AG04449 (cell line): Measurements from ENCODE around the gene PTPN4.

ENCODE experiments used
- CTCF ChIA-PET: fragments of 350-600 bp; formaldehyde crosslinking; extraction: SDS; loops from one replicate; lab custom pipeline; 2021; ENCODE audit warnings: antibody characterized with exemption; lab: Yijun Ruan, JAX
- POLR2A ChIA-PET: fragments of 400-600, 350-600 bp; formaldehyde crosslinking; extraction: SDS; loops from one replicate; lab custom pipeline; 2020; ENCODE audit warnings: antibody characterized with exemption, inconsistent platforms; lab: Yijun Ruan, JAX
- DNase-seq: peaks from one replicate; pipeline ENCODE4 v3.0.0-alpha.2; 2010; ENCODE audit warnings: low read depth, low spot score
- H3K4me3 ChIP-seq: 2 replicates; pipeline ENCODE4 v1.5.1; 2011; ENCODE audit warnings: low read depth, mild to moderate bottlenecking, control low read depth, low read length
- TF ChIP-seq, protein P1 (sequence below): IDR thresholded peaks from one replicate; pipeline ENCODE4 v1.5.1; 2011; ENCODE audit warnings: mild to moderate bottlenecking, moderate library complexity, low read length, control low read depth, inconsistent platforms; ENCODE audit not compliant: insufficient read depth; ENCODE audit errors: missing control alignments

The PTPN4 gene

GRCh38 chr2:120029672-120030640, 270.2 kb downstream of the PTPN4 start:
- ChIA-PET POLR2A (no interaction called here), CTCF (no interaction called here)
- TF ChIP-seq, protein P1, sequence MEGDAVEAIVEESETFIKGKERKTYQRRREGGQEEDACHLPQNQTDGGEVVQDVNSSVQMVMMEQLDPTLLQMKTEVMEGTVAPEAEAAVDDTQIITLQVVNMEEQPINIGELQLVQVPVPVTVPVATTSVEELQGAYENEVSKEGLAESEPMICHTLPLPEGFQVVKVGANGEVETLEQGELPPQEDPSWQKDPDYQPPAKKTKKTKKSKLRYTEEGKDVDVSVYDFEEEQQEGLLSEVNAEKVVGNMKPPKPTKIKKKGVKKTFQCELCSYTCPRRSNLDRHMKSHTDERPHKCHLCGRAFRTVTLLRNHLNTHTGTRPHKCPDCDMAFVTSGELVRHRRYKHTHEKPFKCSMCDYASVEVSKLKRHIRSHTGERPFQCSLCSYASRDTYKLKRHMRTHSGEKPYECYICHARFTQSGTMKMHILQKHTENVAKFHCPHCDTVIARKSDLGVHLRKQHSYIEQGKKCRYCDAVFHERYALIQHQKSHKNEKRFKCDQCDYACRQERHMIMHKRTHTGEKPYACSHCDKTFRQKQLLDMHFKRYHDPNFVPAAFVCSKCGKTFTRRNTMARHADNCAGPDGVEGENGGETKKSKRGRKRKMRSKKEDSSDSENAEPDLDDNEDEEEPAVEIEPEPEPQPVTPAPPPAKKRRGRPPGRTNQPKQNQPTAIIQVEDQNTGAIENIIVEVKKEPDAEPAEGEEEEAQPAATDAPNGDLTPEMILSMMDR: no peak
- no peak overlapping the region for H3K4me3 ChIP-seq
- DNase-seq: no peak

DNA sequence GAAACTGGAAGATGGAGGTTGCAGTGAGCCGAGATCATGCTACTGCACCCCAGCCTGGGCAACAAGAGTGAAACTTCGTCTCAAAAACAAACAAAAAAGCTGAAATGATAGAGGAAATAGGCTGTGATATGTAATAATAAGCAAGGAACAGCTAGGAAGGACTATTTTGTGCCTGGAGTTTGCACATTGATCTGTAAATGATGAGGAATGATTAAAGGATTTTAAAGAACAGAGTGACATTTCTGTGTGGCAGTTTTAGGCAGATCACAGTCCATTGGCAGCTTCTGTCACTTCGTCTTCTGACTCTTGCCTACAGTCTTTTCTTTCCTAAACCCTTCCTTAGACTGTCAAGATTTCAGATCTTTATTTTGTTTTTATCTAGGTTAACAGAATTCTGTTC, 272.6 kb downstream of the PTPN4 start:
- H3K4me3 ChIP-seq: no peak overlapping the region
- CTCF ChIA-PET: interaction anchor here (1.0 kb wide), 1 partner anchor 143 kb away, joined by 4 read pairs; no protein-coding TSS in a partner anchor
- POLR2A ChIA-PET: no interaction called here
- TF ChIP-seq, protein P1: no peak
- no peak for DNase-seq
